ENCODE measurements around the gene CBARP. TPM values are rescaled to one million over a fixed set of nuclear protein-coding genes. Genes with fewer than 3 reads are reported as not detected.
A peak's percentile ranks its signal among the peaks of the same experiment; 100 is the strongest.

CBARP gene
- total and polyA plus RNA-seq, 2 of the 4 experiments (the other 2 are of a cell fraction) = 0.18 to 3.9 TPM

DNA sequence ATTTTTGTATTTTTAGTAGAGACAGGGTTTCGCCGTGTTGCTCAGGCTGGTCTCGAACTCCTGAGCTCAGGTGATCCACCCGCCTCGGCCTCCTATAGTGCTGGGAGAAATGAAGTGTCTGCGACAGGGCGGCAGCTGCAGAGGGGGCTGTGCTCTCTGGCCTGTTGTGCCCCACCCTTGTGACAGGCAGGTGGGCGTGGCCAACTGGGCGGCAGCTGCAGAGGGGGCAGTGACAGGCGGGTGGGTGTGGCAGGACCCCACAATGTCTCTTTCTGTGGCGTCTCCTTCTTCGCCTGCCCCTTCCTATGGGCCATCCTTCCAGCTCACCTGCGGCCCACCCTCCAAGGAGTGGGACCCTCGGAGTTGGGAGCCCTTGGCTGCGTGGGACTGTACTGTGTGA is 20.4 kb downstream of the CBARP start (continued):
- TF ChIP-seq, protein P1, sequence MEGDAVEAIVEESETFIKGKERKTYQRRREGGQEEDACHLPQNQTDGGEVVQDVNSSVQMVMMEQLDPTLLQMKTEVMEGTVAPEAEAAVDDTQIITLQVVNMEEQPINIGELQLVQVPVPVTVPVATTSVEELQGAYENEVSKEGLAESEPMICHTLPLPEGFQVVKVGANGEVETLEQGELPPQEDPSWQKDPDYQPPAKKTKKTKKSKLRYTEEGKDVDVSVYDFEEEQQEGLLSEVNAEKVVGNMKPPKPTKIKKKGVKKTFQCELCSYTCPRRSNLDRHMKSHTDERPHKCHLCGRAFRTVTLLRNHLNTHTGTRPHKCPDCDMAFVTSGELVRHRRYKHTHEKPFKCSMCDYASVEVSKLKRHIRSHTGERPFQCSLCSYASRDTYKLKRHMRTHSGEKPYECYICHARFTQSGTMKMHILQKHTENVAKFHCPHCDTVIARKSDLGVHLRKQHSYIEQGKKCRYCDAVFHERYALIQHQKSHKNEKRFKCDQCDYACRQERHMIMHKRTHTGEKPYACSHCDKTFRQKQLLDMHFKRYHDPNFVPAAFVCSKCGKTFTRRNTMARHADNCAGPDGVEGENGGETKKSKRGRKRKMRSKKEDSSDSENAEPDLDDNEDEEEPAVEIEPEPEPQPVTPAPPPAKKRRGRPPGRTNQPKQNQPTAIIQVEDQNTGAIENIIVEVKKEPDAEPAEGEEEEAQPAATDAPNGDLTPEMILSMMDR (conservative IDR thresholded peaks at IDR 0.05; ENCODE audit: low read depth, low read length) = no peak
- TF ChIP-seq RAD21 (IDR thresholded peaks at IDR 0.05; ENCODE audit: low read length) = no peak
- no peak for TF ChIP-seq MXI1 (IDR thresholded peaks at IDR 0.05; ENCODE audit: borderline replicate concordance, low read depth, low read length)
- TF ChIP-seq POLR2A (IDR thresholded peaks at IDR 0.05; ENCODE audit: low read depth, low read length) = no peak; the same call in 1 of the 2 replicates

DNA sequence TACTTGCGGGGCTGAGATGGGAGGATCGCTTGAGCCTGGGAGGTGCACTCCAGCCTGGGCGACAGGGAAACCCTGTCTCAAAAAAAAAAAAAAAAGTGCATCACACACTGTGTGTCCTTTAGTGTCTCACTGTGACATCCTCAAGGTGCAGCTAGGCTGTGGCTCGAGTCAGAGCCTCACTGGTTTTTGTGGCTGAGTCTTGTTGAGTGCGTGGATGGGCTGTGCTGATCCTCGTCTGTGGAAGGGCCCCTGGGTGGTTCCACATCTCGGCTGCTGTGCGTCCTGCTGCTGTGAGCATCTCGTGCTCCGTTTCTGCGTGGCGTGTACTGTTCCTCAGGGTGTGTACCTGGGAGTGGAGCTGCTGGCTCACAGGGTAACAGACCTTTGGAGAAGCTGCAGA is 21.0 kb downstream of the CBARP start:
- peaks cover 63% of the 10 kb centered on the region for H4K20me1 ChIP-seq (ENCODE audit: insufficient read depth, low read length)
- no peak overlapping the region for H3K18ac ChIP-seq (ENCODE audit: low read depth, low read length)
- no peak overlapping the region for H3K4me2 ChIP-seq (ENCODE audit: low read depth, low read length)
- WGBS, 2 experiments (ENCODE audit: extremely low coverage in 2 of 2, insufficient read length in 1 of 2) = 88% methylated on average over 5 of the region's 12 CpGs; no CpG with 5 or more reads in 1 of the 2 experiments
- H3K56ac ChIP-seq (ENCODE audit: extremely low read depth, insufficient read depth, low read length) = no peak overlapping the region
- peaks cover 26% of the 10 kb centered on the region; the same call in 1 of the 2 replicates for H3K36me3 ChIP-seq (ENCODE audit: control insufficient read depth, insufficient read depth, low read length)
- H2AK9ac ChIP-seq (replicated peaks; ENCODE audit: low read depth, low read length, poor library complexity) = no peak overlapping the region
- no peak overlapping the region for H2BK5ac ChIP-seq (ENCODE audit: low read depth, low read length, poor library complexity, severe bottlenecking)
- ATAC-seq (ENCODE audit: low read depth) (no peak), DNase-seq (no peak)
- peaks cover 18% of the 10 kb centered on the region for H3K4me1 ChIP-seq (ENCODE audit: control insufficient read depth, insufficient read depth, low read length)
- no peak overlapping the region for H3K23ac ChIP-seq (ENCODE audit: low read depth, low read length)
- BruUV-seq (replicated peaks) = no TSS peak
- peaks cover 18 to 80% of the 10 kb centered on the region in 2 experiments; a peak in 3 of 4 replicates for H3K79me1 ChIP-seq (ENCODE audit: low read depth in 1 of 2, low read length in 2 of 2)
- dilution Hi-C loops (cut with HindIII; ENCODE audit: low sequenced_read_pairs, unreplicated experiment) = no loop called here
- no peak overlapping the region for H2BK15ac ChIP-seq (ENCODE audit: low read depth, low read length)
- H2AK5ac ChIP-seq (ENCODE audit: low read depth, low read length) = peak overlapping the region; percentile 17; the same call in 1 of the 2 replicates
- H2BK20ac ChIP-seq (ENCODE audit: low read depth, low read length) = no peak overlapping the region
- H4K8ac ChIP-seq (ENCODE audit: low read depth in 2 of 2, low read length in 2 of 2) = no peak overlapping the region
- no peak overlapping the region for H2BK120ac ChIP-seq (ENCODE audit: low read depth, low read length)
- no peak overlapping the region for H4K5ac ChIP-seq (ENCODE audit: low read depth, low read length)
- no peak overlapping the region for H3K4ac ChIP-seq (ENCODE audit: low read depth, low read length)
- no peak overlapping the region for H4K91ac ChIP-seq (ENCODE audit: insufficient read depth, low read depth, low read length)
- H3K4me3 ChIP-seq (ENCODE audit: insufficient read depth, low read depth, low read length) = no peak overlapping the region
- intact Hi-C loops (cut with micrococcal nuclease) = no loop called here
- in situ Hi-C loops (cut with MboI; ENCODE audit: low sequenced_read_pairs) = no loop called here
- H3K9ac ChIP-seq (ENCODE audit: low read depth, low read length) = no peak overlapping the region
- peaks cover 15% of the 10 kb centered on the region for H3K9me1 ChIP-seq (ENCODE audit: insufficient read depth, low read length)
- no peaks in the 10 kb centered on the region for H3K27me3 ChIP-seq (ENCODE audit: control insufficient read depth, insufficient read depth, low read length)
- no peaks in the 10 kb centered on the region for H3K9me3 ChIP-seq (ENCODE audit: control insufficient read depth, insufficient read depth, low read length)
- ChIA-PET POLR2A (ENCODE audit: unreplicated experiment) (no interaction called here), CTCF (interaction anchor here (0.6 to 1.5 kb wide), 2 partner anchors 18 to 27 kb away, joined by 4 to 5 read pairs; no protein-coding TSS in a partner anchor)
- no peak overlapping the region for H3K14ac ChIP-seq (replicated peaks; ENCODE audit: low read depth, low read length)
- TF ChIP-seq SMC3 (IDR thresholded peaks at IDR 0.05; ENCODE audit: low read depth, low read length) (no peak), MAZ (IDR thresholded peaks at IDR 0.05; ENCODE audit: borderline replicate concordance, low read depth, low read length) (no peak), RAD21 (IDR thresholded peaks at IDR 0.05; ENCODE audit: low read length) (no peak), BHLHE40 (IDR thresholded peaks at IDR 0.05; ENCODE audit: low read depth, low read length) (no peak), FOS (IDR thresholded peaks at IDR 0.05; ENCODE audit: low read depth, low read length) (no peak), MXI1 (IDR thresholded peaks at IDR 0.05; ENCODE audit: borderline replicate concordance, low read depth, low read length) (no peak), RFX5 (IDR thresholded peaks at IDR 0.05; ENCODE audit: low read depth, low read length) (no peak), POLR2A (IDR thresholded peaks at IDR 0.05; ENCODE audit: low read depth, low read length) (no peak; the same call in 1 of the 2 replicates)
- TF ChIP-seq, protein P2, sequence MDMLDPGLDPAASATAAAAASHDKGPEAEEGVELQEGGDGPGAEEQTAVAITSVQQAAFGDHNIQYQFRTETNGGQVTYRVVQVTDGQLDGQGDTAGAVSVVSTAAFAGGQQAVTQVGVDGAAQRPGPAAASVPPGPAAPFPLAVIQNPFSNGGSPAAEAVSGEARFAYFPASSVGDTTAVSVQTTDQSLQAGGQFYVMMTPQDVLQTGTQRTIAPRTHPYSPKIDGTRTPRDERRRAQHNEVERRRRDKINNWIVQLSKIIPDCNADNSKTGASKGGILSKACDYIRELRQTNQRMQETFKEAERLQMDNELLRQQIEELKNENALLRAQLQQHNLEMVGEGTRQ (IDR thresholded peaks at IDR 0.05; ENCODE audit: low read depth, low read length) = no peak
- H2AFZ ChIP-seq (replicated peaks; ENCODE audit: low read length, poor library complexity) = no peak overlapping the region
- H3K27ac ChIP-seq (ENCODE audit: insufficient read depth, low read length) = no peak overlapping the region
